Measurements from ENCODE around the gene FOSL2.

DNA sequence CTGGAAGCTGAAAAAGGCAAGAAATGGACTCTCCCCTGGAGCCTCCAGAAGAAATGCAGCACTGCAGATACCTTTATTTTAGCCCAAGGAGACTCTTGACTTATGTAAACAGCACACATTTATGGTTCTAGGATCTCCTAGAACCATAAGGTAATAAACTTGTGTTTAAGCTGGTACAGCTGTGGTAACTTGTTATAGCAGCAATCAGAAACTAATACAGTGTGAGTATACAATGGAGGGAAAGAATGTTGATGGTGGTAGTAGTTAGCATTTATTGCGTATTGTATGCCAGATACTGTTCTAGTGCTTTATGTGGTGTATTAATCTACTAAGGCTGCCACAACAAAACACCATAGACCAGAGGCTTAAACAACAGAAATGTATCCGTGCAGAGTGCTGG, 40.6 kb downstream of the FOSL2 start:
- TF ChIP-seq, protein P1, sequence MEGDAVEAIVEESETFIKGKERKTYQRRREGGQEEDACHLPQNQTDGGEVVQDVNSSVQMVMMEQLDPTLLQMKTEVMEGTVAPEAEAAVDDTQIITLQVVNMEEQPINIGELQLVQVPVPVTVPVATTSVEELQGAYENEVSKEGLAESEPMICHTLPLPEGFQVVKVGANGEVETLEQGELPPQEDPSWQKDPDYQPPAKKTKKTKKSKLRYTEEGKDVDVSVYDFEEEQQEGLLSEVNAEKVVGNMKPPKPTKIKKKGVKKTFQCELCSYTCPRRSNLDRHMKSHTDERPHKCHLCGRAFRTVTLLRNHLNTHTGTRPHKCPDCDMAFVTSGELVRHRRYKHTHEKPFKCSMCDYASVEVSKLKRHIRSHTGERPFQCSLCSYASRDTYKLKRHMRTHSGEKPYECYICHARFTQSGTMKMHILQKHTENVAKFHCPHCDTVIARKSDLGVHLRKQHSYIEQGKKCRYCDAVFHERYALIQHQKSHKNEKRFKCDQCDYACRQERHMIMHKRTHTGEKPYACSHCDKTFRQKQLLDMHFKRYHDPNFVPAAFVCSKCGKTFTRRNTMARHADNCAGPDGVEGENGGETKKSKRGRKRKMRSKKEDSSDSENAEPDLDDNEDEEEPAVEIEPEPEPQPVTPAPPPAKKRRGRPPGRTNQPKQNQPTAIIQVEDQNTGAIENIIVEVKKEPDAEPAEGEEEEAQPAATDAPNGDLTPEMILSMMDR (IDR thresholded peaks at IDR 0.05; ENCODE audit: low read length): no peak
- no peak for TF ChIP-seq EZH2 (optimal IDR thresholded peaks at IDR 0.05; ENCODE audit: low read depth, low read length)
- no peak for TF ChIP-seq EZH2phosphoT487 (IDR thresholded peaks at IDR 0.05; ENCODE audit: low read length)
